GM19438 (cell line): ENCODE results near the gene LDHA.
"Not testable (repeated sequence)": the region's sequence is repeated elsewhere in the genome, so short reads cannot be mapped to it uniquely, and the experiment has no call there.

Experiments
- ATAC-seq: cut with Tn5 transposase; IDR thresholded peaks from one replicate; pipeline ENCODE4 v1.9.1; 2021; ENCODE audit warnings: low read depth; ENCODE audit not compliant: unreplicated experiment

LDHA gene

GRCh38 chr11:18393581-18394274 lies 635 bp upstream of the LDHA start:
- ATAC-seq, result peak; percentile 3

GRCh38 chr11:18394928-18395734 lies 768 bp downstream of the LDHA start:
- no peak for ATAC-seq

- ATAC-seq, result peak; percentile 55
Observed at GRCh38 chr11:18395735-18396504, 1.6 kb downstream of the LDHA start.

GRCh38 chr11:18397921-18398320 lies 3.6 kb downstream of the LDHA start:
- ATAC-seq, result no peak

- ATAC-seq, result not testable (repeated sequence)
Observed at GRCh38 chr11:18401077-18401476, 6.7 kb downstream of the LDHA start.

GRCh38 chr11:18404062-18404461 lies 9.7 kb downstream of the LDHA start:
- ATAC-seq, result no peak

- ATAC-seq, result not testable (repeated sequence)
Observed at GRCh38 chr11:18407400-18407799, 13.0 kb downstream of the LDHA start.

- no peak for ATAC-seq
Observed at GRCh38 chr11:18408558-18409291, 14.4 kb downstream of the LDHA start.

- no peak for ATAC-seq
Observed at GRCh38 chr11:18416459-18416858, 22.1 kb downstream of the LDHA start.

- no peak for ATAC-seq
Observed at GRCh38 chr11:18419040-18419439, 24.7 kb downstream of the LDHA start.

- ATAC-seq, result no peak
Observed at GRCh38 chr11:18420067-18420466, 25.7 kb downstream of the LDHA start.

- ATAC-seq, result no peak
Observed at GRCh38 chr11:18427240-18427639, 32.9 kb downstream of the LDHA start.

- ATAC-seq, result no peak
Observed at GRCh38 chr11:18429332-18429731, 35.0 kb downstream of the LDHA start.

- no peak for ATAC-seq
Observed at GRCh38 chr11:18438691-18439090, 44.3 kb downstream of the LDHA start.

GRCh38 chr11:18449251-18449650 lies 54.9 kb downstream of the LDHA start:
- no peak for ATAC-seq

GRCh38 chr11:18452927-18453326 lies 58.6 kb downstream of the LDHA start:
- no peak for ATAC-seq

- ATAC-seq, result no peak
Observed at GRCh38 chr11:18455686-18456372, 61.5 kb downstream of the LDHA start, which contains the start of gene LDHAL6A. TSS of gene LDHAL6A (plus strand) at chr11:18455856. CDS start at chr11:18456681, 825 bp downstream.

- no peak for ATAC-seq
Observed at GRCh38 chr11:18457450-18457849, 63.1 kb downstream of the LDHA start.
